ENCODE measurements around the gene PDZD7.
"Not testable (repeated sequence)": the region's sequence is repeated elsewhere in the genome, so short reads cannot be mapped to it uniquely, and the experiment has no call there.

Gene PDZD7

GRCh38 chr10:100982916-100983830, 47.8 kb downstream of the PDZD7 start:
- no peak for DNase-seq

GRCh38 chr10:100981178-100981772, 49.7 kb downstream of the PDZD7 start:
- DNase-seq = no peak

GRCh38 chr10:100980711-100981110, 50.2 kb downstream of the PDZD7 start:
- DNase-seq = no peak

- DNase-seq = no peak
Measured at GRCh38 chr10:100980311-100980710, 50.6 kb downstream of the PDZD7 start.

GRCh38 chr10:100979791-100980272, 51.1 kb downstream of the PDZD7 start:
- no peak for DNase-seq

GRCh38 chr10:100978901-100979195, 52.1 kb downstream of the PDZD7 start:
- DNase-seq = no peak

GRCh38 chr10:100978121-100978900, 52.6 kb downstream of the PDZD7 start:
- DNase-seq = no peak

- no peak for DNase-seq
Measured at GRCh38 chr10:100977436-100977835, 53.5 kb downstream of the PDZD7 start.

GRCh38 chr10:100976906-100977305, 54.0 kb downstream of the PDZD7 start:
- no peak for DNase-seq

- not testable (repeated sequence) for DNase-seq
Measured at GRCh38 chr10:100975397-100975796, 55.5 kb downstream of the PDZD7 start.

GRCh38 chr10:100972904-100973535, 57.9 kb downstream of the PDZD7 start:
- no peak for DNase-seq

- DNase-seq = no peak
Measured at GRCh38 chr10:100972115-100972903, 58.6 kb downstream of the PDZD7 start.

- DNase-seq = no peak
Measured at GRCh38 chr10:100970914-100971811, 59.8 kb downstream of the PDZD7 start.

GRCh38 chr10:100970076-100970913, 60.6 kb downstream of the PDZD7 start:
- peak; percentile 25 for DNase-seq

GRCh38 chr10:100969187-100970075, 61.5 kb downstream of the PDZD7 start, which contains the start of gene SEMA4G:
Gene SEMA4G (plus strand): TSS chr10:100969504. CDS start chr10:100972913, 3,409 bp downstream.
- peak; percentile 35 for DNase-seq

GRCh38 chr10:100968863-100969186, 62.1 kb downstream of the PDZD7 start:
- DNase-seq = no peak

- no peak for DNase-seq
Measured at GRCh38 chr10:100968062-100968736, 62.7 kb downstream of the PDZD7 start.

GRCh38 chr10:100967332-100967731, 63.6 kb downstream of the PDZD7 start:
- no peak for DNase-seq

All from T-helper 9 cell (primary cell).